Upper lobe of left lung (tissue), 6 donors: ENCODE data around the gene SGMS2. TPM values are rescaled to one million over a fixed set of nuclear protein-coding genes. Genes with fewer than 3 reads are reported as not detected.

Experiments used
- ATAC-seq, 2 donors: fragments of 200-7000 bp; cut with Tn5 transposase; one replicate each; pipeline ENCODE4 v1.9.1; 2022; ENCODE audit warnings: mild to moderate bottlenecking in 2 of 2, moderate library complexity in 2 of 2; ENCODE audit not compliant: low FRiP score in 2 of 2
- DNase-seq, 2 donors: peaks; one replicate each; pipeline ENCODE4 v3.0.0-alpha.2; 2019 to 2020
- H3K27ac ChIP-seq, 4 donors: fragments of 200-600 bp; sonication (generic); one replicate each; pipeline ENCODE4 v1.5.1; 2016 to 2019
- H3K27me3 ChIP-seq, 4 donors: fragments of 200-600 bp; sonication (generic); one replicate each; pipeline ENCODE4 v1.5.1; 2017 to 2019
- H3K36me3 ChIP-seq, 4 donors: fragments of 200-600 bp; sonication (generic); one replicate each; pipeline ENCODE4 v1.5.1; 2016 to 2019
- H3K4me1 ChIP-seq, 4 donors: fragments of 200-600 bp; sonication (generic); one replicate each; pipeline ENCODE4 v1.5.1; 2018 to 2019
- H3K4me3 ChIP-seq, 4 donors: fragments of 200-600 bp; sonication (generic); one replicate each; pipeline ENCODE4 v1.5.1; 2017 to 2019; ENCODE audit warnings: mild to moderate bottlenecking in 2 of 4, moderate library complexity in 1 of 4
- H3K9me3 ChIP-seq, 4 donors: fragments of 200-600 bp; sonication (generic); one replicate each; pipeline ENCODE4 v1.5.1; 2018 to 2019
- EP300 ChIP-seq, 4 donors: sonication (generic); formaldehyde crosslinking; IDR thresholded peaks; one replicate each; pipeline ENCODE4 v1.5.1; 2017; ENCODE audit warnings: antibody characterized with exemption in 4 of 4, control low read depth in 2 of 4
- POLR2A ChIP-seq, 4 donors: fragments of 450-650 bp; IDR thresholded peaks; one replicate each; pipeline ENCODE4 v1.5.1; 2016 to 2017; ENCODE audit warnings: antibody characterized with exemption in 4 of 4, mild to moderate bottlenecking in 2 of 4
- POLR2AphosphoS5 ChIP-seq, 2 donors: sonication (generic); formaldehyde crosslinking; IDR thresholded peaks; one replicate each; pipeline ENCODE4 v1.5.1; 2017; ENCODE audit warnings: antibody characterized with exemption in 2 of 2
- WGBS, 2 donors: methylation state at CpG; one replicate each; pipeline ENCODE4 v1.1.5; 2017 to 2018; 5-methylcytosine and 5-hydroxymethylcytosine counted together
- total RNA-seq, 6 donors: library from RNA; depleted of rRNA in 4 of 6; stranded (reverse); fragments of >200 nt in 4 of 6; gene quantifications; one replicate each; pipeline versions ENCODE4 v1.1.0 to v1.2.1, GENCODE V29; 2016 to 2021
- TF ChIP-seq, protein P1 (sequence below), 6 experiments: fragments of 450-650 bp in 4 of 6; fragments of 200-600 bp in 2 of 6; sonication (generic) in 2 of 6; IDR thresholded peaks; one replicate each; pipeline ENCODE4 v1.5.1; 2016 to 2019; ENCODE audit warnings: antibody characterized with exemption in 6 of 6
- donor health status: DM: no; HTN: no; CAD: no; lungs with moderate emphysema.
- donor health status: DM: no; HTN: yes; CAD: no; lungs with severe emphysema.

SGMS2 gene
- total RNA-seq, 6 donors from 2014 or later: 85.9 to 551 (median 204) TPM

DNA sequence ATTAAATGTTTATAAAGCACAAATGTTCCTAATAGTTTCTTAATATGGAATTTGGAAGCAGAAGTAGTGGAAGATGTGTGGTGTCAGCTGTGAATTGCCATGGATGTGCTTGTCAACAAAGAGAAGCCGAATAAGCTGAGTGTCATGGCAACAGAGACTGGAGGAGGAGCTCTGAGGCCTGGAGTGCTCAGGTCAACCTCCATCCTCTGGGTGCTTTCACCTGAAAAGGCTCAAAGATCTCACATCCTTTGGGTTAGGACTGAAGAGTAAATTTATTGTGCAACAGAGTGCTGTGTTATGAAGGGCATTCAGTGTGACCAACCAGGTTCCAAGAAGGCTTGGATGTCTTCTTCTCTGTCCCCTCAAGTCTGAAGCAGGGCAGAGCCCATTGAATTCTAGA is 18.7 kb downstream of the SGMS2 start:
- TF ChIP-seq, protein P1, sequence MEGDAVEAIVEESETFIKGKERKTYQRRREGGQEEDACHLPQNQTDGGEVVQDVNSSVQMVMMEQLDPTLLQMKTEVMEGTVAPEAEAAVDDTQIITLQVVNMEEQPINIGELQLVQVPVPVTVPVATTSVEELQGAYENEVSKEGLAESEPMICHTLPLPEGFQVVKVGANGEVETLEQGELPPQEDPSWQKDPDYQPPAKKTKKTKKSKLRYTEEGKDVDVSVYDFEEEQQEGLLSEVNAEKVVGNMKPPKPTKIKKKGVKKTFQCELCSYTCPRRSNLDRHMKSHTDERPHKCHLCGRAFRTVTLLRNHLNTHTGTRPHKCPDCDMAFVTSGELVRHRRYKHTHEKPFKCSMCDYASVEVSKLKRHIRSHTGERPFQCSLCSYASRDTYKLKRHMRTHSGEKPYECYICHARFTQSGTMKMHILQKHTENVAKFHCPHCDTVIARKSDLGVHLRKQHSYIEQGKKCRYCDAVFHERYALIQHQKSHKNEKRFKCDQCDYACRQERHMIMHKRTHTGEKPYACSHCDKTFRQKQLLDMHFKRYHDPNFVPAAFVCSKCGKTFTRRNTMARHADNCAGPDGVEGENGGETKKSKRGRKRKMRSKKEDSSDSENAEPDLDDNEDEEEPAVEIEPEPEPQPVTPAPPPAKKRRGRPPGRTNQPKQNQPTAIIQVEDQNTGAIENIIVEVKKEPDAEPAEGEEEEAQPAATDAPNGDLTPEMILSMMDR (IDR thresholded peaks at IDR 0.05): no peak
- no peak for TF ChIP-seq POLR2AphosphoS5 (IDR thresholded peaks at IDR 0.05)
- no peak for TF ChIP-seq EP300 (IDR thresholded peaks at IDR 0.05)
- no peak for TF ChIP-seq POLR2A (IDR thresholded peaks at IDR 0.05)
- no peaks in the 10 kb centered on the region for H3K9me3 ChIP-seq
- no peaks in the 10 kb centered on the region for H3K36me3 ChIP-seq
- no peak overlapping the region for H3K4me3 ChIP-seq
- no peak overlapping the region for H3K27ac ChIP-seq
- DNase-seq: no peak
- WGBS, 2 donors: 50 to 74% methylated on average over 1 of the region's 1 CpG
- H3K27me3 ChIP-seq: no peaks in the 10 kb centered on the region
- peaks cover 8 to 13% (median 11%) of the 10 kb centered on the region in 4 donors for H3K4me1 ChIP-seq
- ATAC-seq: peak in 1 of 2 donors; percentile 78

DNA sequence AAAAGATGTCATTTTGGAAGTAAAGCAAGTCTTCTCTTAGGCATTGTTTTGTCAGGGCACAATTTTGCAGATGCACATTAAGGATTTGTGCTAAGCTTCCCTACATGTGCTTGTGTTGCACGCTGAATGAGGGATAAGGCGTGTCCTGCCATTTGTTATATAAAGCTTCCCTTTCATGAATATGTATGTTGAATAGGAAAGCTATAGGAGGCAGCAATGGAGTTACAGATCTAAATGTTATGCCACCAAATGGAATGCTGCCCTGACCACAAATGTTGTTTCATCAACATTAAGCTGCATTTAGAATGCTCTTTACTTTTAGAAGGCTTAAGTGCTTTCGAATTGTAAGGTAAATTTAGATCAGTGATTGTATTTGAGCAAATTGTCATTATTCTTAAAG is 20.9 kb downstream of the SGMS2 start:
- H3K4me3 ChIP-seq: no peak overlapping the region
- no peaks in the 10 kb centered on the region for H3K27me3 ChIP-seq
- H3K4me1 ChIP-seq: peaks cover 0 to 3% (median 0%) of the 10 kb centered on the region in 4 donors
- no peaks in the 10 kb centered on the region for H3K9me3 ChIP-seq
- DNase-seq (no peak), ATAC-seq (no peak)
- no peaks in the 10 kb centered on the region for H3K36me3 ChIP-seq
- no peak overlapping the region for H3K27ac ChIP-seq
- 85 to 86% methylated on average over 3 of the region's 3 CpGs for WGBS, 2 donors
- TF ChIP-seq POLR2A (IDR thresholded peaks at IDR 0.05) (no peak), POLR2AphosphoS5 (IDR thresholded peaks at IDR 0.05) (no peak), EP300 (IDR thresholded peaks at IDR 0.05) (no peak)
- TF ChIP-seq, protein P1 (IDR thresholded peaks at IDR 0.05): no peak

DNA sequence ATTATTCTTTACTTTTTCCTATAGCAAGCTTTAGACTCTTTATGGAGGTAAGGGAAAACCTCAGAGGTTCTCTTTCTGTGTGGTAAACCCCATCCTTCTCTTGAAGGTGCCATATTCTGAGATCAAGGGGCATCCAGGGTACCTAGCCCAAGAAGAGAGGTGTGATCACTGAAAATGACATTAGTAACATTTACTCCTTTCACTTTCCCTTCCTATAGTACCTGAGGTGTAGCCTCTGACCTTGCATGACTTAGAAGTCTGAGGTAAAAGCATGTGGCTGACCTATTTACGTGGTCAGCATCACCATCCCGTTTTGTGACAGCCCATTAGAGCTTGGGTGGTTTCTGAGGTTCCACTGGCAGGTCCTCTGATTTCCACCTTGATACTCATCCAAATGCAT is 25.7 kb downstream of the SGMS2 start:
- no peaks in the 10 kb centered on the region for H3K9me3 ChIP-seq
- ATAC-seq (no peak), DNase-seq (no peak)
- no peaks in the 10 kb centered on the region for H3K36me3 ChIP-seq
- TF ChIP-seq, protein P1 (IDR thresholded peaks at IDR 0.05): no peak
- TF ChIP-seq POLR2AphosphoS5 (IDR thresholded peaks at IDR 0.05): no peak
- TF ChIP-seq POLR2A (IDR thresholded peaks at IDR 0.05): no peak
- TF ChIP-seq EP300 (IDR thresholded peaks at IDR 0.05): no peak
- H3K27ac ChIP-seq: no peak overlapping the region
- H3K27me3 ChIP-seq: no peaks in the 10 kb centered on the region
- H3K4me3 ChIP-seq: no peak overlapping the region
- WGBS, 2 donors: 89% methylated on average over 2 of the region's 2 CpGs
- H3K4me1 ChIP-seq: peaks cover 0 to 17% (median 6%) of the 10 kb centered on the region in 4 donors

DNA sequence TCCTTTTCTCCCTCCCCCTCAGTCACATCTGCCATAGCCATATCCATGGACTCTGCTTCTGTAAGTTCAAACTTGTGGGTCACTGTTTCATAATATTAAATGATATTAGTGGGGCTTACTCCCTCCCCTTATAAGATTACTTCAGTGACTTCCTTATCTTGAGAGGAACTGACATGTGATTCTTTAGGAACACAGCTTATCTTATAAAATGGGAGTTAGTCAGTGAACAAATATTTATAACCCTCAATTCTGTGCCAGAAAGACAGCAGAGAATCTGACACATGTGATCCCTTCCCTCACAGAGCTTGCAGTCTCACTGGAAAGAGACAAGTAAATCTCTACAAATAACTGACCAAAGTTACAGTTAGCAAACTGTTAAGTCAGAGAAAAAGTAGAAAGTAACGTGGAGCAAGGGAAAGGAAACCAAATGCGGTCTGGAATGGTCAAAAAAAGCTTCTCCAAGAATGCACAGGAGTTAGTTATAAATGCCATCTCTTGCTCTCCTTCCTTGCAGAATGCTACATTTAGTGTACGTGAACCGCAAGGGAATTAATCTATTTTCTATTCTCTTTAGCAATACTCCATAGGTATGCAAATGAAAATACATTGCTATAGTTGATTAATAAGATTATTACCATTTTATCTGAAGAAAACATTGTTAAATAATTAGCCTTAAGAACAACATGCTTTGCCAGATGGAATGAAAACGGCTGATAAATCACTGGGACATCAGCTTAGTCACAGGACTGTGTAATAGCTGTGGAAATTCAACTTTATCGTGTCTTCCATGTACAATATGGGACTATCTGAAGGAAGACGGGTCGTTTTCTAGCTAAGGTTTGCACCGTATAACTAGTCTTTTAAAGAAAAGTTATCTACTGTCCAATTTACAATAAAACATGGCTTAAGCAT is 29.0 kb downstream of the SGMS2 start:
- TF ChIP-seq EP300 (IDR thresholded peaks at IDR 0.05) (peak in 1 of 4 donors; percentile 12), POLR2AphosphoS5 (IDR thresholded peaks at IDR 0.05) (no peak), POLR2A (IDR thresholded peaks at IDR 0.05) (no peak)
- H3K4me1 ChIP-seq: peaks cover 0 to 26% (median 8%) of the 10 kb centered on the region in 4 donors
- H3K27me3 ChIP-seq: no peaks in the 10 kb centered on the region
- ATAC-seq: peak in 1 of 2 donors; percentile 68
- no peak overlapping the region for H3K27ac ChIP-seq
- H3K9me3 ChIP-seq: no peaks in the 10 kb centered on the region
- no peak overlapping the region for H3K4me3 ChIP-seq
- 86 to 89% methylated on average over 9 of the region's 9 CpGs for WGBS, 2 donors
- no peak for DNase-seq
- H3K36me3 ChIP-seq: peaks cover 0 to 4% (median 0%) of the 10 kb centered on the region in 4 donors

DNA sequence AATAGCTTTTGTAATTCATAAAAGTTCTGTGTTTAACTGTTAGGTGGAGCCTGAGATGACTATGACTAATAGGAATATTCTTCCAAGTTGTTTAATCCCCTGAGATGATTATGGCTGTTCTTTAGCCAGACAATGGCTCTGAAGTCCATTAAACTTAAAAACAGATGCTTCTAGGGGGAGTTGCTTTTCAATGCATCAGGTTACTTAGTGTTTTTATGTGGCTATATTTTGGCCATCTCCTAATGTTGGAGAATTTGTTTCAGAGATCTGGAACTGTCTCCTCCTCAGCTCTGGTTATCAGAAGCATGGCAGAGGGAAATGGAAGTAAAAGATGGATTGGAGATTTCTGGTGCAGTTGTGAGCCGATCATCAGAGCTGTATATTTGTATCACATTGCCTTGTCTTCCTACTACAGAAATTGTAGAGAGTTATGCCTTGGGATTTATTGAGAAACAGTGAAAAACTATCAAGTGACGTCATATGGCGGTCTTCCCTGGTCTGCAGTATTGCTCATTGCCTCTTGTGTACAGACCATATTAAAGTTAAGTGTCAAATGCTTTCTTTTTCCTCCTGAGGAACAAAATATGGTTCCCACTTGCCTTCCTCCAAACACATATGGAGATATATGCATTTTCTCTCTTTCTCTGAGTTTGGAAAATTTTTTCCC is 29.8 kb downstream of the SGMS2 start:
- H3K4me1 ChIP-seq: peaks cover 0 to 26% (median 8%) of the 10 kb centered on the region in 4 donors
- H3K27ac ChIP-seq: no peak overlapping the region
- ATAC-seq (peak in 1 of 2 donors; percentile 81), DNase-seq (no peak)
- WGBS, 2 donors: 88 to 93% methylated on average over 3 of the region's 3 CpGs
- H3K36me3 ChIP-seq: peaks cover 0 to 10% (median 0%) of the 10 kb centered on the region in 4 donors
- H3K9me3 ChIP-seq: no peaks in the 10 kb centered on the region
- TF ChIP-seq, protein P1 (IDR thresholded peaks at IDR 0.05): no peak
- TF ChIP-seq POLR2AphosphoS5 (IDR thresholded peaks at IDR 0.05) (no peak), EP300 (IDR thresholded peaks at IDR 0.05) (no peak), POLR2A (IDR thresholded peaks at IDR 0.05) (no peak)
- no peaks in the 10 kb centered on the region for H3K27me3 ChIP-seq
- H3K4me3 ChIP-seq: no peak overlapping the region
